Measurements from ENCODE around the gene RAP1GAP2.

DNA sequence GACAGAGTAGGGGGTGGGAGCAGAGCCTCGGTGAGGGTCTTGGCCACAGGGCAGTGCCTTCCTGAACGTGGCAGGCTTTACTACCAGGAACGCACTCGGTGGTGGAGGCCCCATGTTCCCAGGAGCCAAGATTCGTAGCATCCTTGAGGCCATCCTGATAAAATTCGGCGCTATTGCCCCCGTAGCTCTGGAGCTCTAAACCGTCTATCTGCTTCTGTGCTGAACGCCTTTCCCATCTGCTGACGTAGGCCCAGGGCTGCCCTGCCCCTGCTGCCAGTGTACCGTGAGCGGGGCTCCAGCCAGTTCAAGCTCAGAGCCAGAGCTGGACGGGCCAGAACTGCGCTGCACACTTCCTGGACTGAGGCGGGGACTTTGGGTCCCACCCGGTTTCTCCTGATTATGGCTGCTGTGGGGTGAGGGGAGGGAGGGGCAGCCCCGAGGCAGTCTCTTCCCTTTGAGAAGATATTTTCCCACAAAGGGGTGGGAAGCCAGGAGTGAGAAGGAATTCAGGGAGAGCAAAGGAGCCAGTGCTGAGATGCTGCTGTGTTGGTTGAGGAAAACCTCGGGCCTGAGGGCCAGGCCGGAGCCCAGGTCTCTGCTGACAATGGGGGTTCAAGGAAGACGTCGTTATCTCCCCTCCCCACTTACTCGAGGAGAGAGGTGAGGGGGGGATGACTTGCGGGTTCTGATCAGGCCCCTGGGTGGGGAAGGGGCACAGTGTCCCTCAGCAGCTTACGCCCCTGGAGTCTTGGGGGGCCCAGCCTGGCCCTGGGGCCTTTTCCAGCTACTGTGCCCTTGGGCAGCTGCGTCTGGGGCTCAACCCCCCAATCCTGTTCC lies 237.7 kb downstream of the RAP1GAP2 start:
- TF ChIP-seq, protein P1, sequence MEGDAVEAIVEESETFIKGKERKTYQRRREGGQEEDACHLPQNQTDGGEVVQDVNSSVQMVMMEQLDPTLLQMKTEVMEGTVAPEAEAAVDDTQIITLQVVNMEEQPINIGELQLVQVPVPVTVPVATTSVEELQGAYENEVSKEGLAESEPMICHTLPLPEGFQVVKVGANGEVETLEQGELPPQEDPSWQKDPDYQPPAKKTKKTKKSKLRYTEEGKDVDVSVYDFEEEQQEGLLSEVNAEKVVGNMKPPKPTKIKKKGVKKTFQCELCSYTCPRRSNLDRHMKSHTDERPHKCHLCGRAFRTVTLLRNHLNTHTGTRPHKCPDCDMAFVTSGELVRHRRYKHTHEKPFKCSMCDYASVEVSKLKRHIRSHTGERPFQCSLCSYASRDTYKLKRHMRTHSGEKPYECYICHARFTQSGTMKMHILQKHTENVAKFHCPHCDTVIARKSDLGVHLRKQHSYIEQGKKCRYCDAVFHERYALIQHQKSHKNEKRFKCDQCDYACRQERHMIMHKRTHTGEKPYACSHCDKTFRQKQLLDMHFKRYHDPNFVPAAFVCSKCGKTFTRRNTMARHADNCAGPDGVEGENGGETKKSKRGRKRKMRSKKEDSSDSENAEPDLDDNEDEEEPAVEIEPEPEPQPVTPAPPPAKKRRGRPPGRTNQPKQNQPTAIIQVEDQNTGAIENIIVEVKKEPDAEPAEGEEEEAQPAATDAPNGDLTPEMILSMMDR (IDR thresholded peaks at IDR 0.05), result no peak
- TF ChIP-seq EZH2 (IDR thresholded peaks at IDR 0.05) (no peak), EZH2phosphoT487 (IDR thresholded peaks at IDR 0.05) (no peak)

Data from neural progenitor cell (in vitro differentiated cells).